HL-60 (cell line): ENCODE measurements around the gene LMO3.

Source experiments
- DNase-seq, 2 experiments: peaks; one replicate each; pipeline ENCODE4 v3.0.0-alpha.2; 2010 to 2020; ENCODE audit warnings: low read depth in 1 of 2, low spot score in 1 of 2
- H3K27ac ChIP-seq: fragments of 250-450 bp; sonication (Bioruptor Pico); replicated peaks from 2 replicates; pipeline ENCODE4 v1.5.1; 2020; ENCODE audit warnings: mild to moderate bottlenecking, moderate library complexity
- H3K27me3 ChIP-seq: fragments of 250-450 bp; sonication (Bioruptor Pico); 2 replicates; pipeline ENCODE4 v1.5.1; 2021; ENCODE audit warnings: mild to moderate bottlenecking, moderate library complexity; ENCODE audit not compliant: insufficient read depth, poor library complexity, severe bottlenecking
- H3K4me3 ChIP-seq: replicated peaks from 2 replicates; pipeline ENCODE4 v1.5.1; 2011; ENCODE audit warnings: mild to moderate bottlenecking, control low read depth, low read length; ENCODE audit not compliant: insufficient read depth
- GABPA ChIP-seq: IDR thresholded peaks from 2 replicates; pipeline ENCODE4 v1.6.1; 2012; ENCODE audit warnings: low read depth
- POLR2AphosphoS5 ChIP-seq: IDR thresholded peaks from 2 replicates; pipeline ENCODE4 v1.6.1; 2012; ENCODE audit warnings: low read depth
- SPI1 ChIP-seq: IDR thresholded peaks from 2 replicates; pipeline ENCODE4 v1.6.1; 2012; ENCODE audit warnings: low read depth, mild to moderate bottlenecking, borderline replicate concordance
- TF ChIP-seq, protein P1 (sequence below): IDR thresholded peaks from 2 replicates; pipeline ENCODE4 v1.6.1; 2012; ENCODE audit warnings: low read depth; ENCODE audit not compliant: insufficient replicate concordance
- TF ChIP-seq, protein P2 (sequence below): IDR thresholded peaks from one replicate; pipeline ENCODE4 v1.5.1; 2011; ENCODE audit warnings: low read length, control low read depth, inconsistent platforms; ENCODE audit not compliant: insufficient read depth

Gene LMO3

DNA sequence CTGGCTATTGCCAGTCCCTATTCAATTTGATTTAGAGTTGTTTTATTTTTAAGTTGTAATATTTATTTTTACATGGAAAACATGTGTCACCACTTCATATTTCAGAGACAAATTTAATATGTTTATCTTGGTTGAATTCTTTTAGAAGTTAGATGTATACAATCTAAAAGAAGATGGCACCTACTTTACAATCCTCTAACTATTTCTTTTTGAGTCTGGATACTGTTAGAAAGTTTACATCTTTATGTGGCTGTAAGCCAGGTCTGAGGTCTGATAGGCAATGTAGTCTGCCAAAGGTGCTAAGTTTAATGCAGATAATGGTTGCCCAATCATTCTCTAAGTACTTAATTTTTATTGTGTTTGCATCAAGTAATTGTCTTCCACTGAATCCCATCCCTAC lies 7.2 kb upstream of the LMO3 start:
- peaks cover 16% of the 10 kb centered on the region for H3K27me3 ChIP-seq
- no peak for DNase-seq
- H3K27ac ChIP-seq: no peak overlapping the region
- H3K4me3 ChIP-seq: no peak overlapping the region
- TF ChIP-seq, protein P1, sequence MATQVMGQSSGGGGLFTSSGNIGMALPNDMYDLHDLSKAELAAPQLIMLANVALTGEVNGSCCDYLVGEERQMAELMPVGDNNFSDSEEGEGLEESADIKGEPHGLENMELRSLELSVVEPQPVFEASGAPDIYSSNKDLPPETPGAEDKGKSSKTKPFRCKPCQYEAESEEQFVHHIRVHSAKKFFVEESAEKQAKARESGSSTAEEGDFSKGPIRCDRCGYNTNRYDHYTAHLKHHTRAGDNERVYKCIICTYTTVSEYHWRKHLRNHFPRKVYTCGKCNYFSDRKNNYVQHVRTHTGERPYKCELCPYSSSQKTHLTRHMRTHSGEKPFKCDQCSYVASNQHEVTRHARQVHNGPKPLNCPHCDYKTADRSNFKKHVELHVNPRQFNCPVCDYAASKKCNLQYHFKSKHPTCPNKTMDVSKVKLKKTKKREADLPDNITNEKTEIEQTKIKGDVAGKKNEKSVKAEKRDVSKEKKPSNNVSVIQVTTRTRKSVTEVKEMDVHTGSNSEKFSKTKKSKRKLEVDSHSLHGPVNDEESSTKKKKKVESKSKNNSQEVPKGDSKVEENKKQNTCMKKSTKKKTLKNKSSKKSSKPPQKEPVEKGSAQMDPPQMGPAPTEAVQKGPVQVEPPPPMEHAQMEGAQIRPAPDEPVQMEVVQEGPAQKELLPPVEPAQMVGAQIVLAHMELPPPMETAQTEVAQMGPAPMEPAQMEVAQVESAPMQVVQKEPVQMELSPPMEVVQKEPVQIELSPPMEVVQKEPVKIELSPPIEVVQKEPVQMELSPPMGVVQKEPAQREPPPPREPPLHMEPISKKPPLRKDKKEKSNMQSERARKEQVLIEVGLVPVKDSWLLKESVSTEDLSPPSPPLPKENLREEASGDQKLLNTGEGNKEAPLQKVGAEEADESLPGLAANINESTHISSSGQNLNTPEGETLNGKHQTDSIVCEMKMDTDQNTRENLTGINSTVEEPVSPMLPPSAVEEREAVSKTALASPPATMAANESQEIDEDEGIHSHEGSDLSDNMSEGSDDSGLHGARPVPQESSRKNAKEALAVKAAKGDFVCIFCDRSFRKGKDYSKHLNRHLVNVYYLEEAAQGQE: no peak
- TF ChIP-seq, protein P2, sequence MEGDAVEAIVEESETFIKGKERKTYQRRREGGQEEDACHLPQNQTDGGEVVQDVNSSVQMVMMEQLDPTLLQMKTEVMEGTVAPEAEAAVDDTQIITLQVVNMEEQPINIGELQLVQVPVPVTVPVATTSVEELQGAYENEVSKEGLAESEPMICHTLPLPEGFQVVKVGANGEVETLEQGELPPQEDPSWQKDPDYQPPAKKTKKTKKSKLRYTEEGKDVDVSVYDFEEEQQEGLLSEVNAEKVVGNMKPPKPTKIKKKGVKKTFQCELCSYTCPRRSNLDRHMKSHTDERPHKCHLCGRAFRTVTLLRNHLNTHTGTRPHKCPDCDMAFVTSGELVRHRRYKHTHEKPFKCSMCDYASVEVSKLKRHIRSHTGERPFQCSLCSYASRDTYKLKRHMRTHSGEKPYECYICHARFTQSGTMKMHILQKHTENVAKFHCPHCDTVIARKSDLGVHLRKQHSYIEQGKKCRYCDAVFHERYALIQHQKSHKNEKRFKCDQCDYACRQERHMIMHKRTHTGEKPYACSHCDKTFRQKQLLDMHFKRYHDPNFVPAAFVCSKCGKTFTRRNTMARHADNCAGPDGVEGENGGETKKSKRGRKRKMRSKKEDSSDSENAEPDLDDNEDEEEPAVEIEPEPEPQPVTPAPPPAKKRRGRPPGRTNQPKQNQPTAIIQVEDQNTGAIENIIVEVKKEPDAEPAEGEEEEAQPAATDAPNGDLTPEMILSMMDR: no peak
- TF ChIP-seq SPI1: no peak
- TF ChIP-seq GABPA: no peak
- TF ChIP-seq POLR2AphosphoS5: no peak

DNA sequence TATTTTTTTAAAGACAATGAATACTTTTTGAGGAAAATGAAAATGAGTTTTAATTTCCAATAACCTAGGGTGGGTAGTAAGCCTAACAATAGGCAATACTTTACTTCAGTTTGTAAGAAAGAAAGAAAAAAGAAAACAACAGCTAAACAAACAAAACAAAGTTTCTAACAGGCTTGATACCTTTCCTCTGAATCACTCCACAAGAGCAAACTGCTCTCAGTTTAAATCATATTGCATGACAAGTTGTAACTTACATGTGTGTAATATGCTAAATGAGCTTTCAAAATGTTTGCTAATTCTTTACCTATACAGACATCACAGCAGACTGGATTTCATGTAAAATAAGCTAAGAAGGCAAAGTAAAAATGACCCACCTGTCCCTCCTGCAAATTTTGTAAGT lies 6.7 kb upstream of the LMO3 start:
- no peak for TF ChIP-seq POLR2AphosphoS5
- TF ChIP-seq, protein P2: no peak
- TF ChIP-seq GABPA: no peak
- TF ChIP-seq, protein P1: no peak
- TF ChIP-seq SPI1: no peak
- DNase-seq: no peak
- Histone ChIP-seq H3K27ac (no peak overlapping the region), H3K27me3 (peaks cover 20% of the 10 kb centered on the region), H3K4me3 (no peak overlapping the region)

DNA sequence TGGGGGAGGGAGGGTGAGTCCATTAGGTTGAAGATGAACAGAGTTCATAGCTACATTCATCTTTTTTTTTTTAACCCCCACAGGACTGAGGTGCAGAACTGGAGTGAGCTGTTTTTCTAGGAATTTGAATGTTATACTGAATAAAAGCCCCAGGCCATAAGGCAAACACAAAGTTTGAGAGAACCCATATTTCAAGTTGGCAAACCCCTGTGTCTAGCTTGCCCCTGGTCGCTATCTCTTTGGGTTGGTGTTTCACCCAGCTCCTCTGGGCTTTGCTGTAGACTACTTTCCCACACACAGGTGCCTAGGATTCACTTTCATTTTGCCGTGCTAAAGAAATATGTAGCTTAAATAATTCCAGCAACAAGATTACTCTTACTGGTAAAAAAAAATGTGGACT lies 5.2 kb upstream of the LMO3 start:
- H3K27ac ChIP-seq: no peak overlapping the region

More for the DNA sequence above, 5.2 kb upstream of the LMO3 start:
- TF ChIP-seq, protein P1: no peak
- Histone ChIP-seq H3K27me3 (peaks cover 33% of the 10 kb centered on the region), H3K4me3 (no peak overlapping the region)
- no peak for DNase-seq
